Vagina (tissue), 2 donors: Measurements from ENCODE around the gene TUBA1A.
"Not testable (repeated sequence)": the region's sequence is repeated elsewhere in the genome, so short reads cannot be mapped to it uniquely, and the experiment has no call there.

Source experiments
- POLR2A ChIP-seq, 2 donors: fragments of 450-650 bp; IDR thresholded peaks; one replicate each; pipeline ENCODE4 v1.6.1; 2017; ENCODE audit warnings: antibody characterized with exemption in 2 of 2, mild to moderate bottlenecking in 2 of 2, moderate library complexity in 2 of 2
- POLR2AphosphoS5 ChIP-seq, 2 donors: sonication (generic); formaldehyde crosslinking; IDR thresholded peaks; one replicate each; pipeline ENCODE4 v1.9.0; 2017; ENCODE audit warnings: antibody characterized with exemption in 2 of 2, mild to moderate bottlenecking in 2 of 2, low read depth in 1 of 2; ENCODE audit not compliant: insufficient read depth in 1 of 2
- TF ChIP-seq, protein P1 (sequence below), 3 experiments: fragments of 450-650 bp in 2 of 3; fragments of 200-600 bp in 1 of 3; sonication (generic) in 1 of 3; IDR thresholded peaks; one replicate each; pipeline ENCODE4 v1.5.1; 2017 to 2019; ENCODE audit warnings: antibody characterized with exemption in 3 of 3, mild to moderate bottlenecking in 2 of 3, moderate library complexity in 2 of 3

DNA sequence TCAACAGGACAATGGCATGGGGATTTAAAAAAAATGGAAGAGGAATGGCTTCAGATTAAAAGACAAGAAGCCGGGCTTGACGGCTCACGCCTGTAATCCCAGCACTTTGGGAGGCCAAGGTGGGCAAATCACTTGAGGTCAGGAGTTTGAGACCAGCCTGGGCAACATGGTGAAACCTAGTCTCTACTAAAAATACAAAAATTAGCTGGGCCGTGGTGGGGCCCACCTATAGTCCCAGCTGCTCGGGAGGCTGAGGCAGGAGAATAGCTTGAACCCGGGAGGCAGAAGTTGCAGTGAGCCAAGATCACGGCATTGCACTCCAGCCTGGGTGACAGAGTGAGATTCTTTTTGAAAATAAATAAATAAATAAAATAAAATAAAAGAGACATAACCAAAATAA, 21.8 kb upstream of the TUBA1A start:
- TF ChIP-seq POLR2AphosphoS5 (IDR thresholded peaks at IDR 0.05; ENCODE audit: insufficient read depth in 1 of 2, low read depth in 1 of 2); POLR2A (IDR thresholded peaks at IDR 0.05): not testable (repeated sequence)
- TF ChIP-seq, protein P1, sequence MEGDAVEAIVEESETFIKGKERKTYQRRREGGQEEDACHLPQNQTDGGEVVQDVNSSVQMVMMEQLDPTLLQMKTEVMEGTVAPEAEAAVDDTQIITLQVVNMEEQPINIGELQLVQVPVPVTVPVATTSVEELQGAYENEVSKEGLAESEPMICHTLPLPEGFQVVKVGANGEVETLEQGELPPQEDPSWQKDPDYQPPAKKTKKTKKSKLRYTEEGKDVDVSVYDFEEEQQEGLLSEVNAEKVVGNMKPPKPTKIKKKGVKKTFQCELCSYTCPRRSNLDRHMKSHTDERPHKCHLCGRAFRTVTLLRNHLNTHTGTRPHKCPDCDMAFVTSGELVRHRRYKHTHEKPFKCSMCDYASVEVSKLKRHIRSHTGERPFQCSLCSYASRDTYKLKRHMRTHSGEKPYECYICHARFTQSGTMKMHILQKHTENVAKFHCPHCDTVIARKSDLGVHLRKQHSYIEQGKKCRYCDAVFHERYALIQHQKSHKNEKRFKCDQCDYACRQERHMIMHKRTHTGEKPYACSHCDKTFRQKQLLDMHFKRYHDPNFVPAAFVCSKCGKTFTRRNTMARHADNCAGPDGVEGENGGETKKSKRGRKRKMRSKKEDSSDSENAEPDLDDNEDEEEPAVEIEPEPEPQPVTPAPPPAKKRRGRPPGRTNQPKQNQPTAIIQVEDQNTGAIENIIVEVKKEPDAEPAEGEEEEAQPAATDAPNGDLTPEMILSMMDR (IDR thresholded peaks at IDR 0.05): not testable (repeated sequence)
